NCI-H524 treated with DMSO at 0.1 percent for 48 hours (cell line): ENCODE measurements around the gene VWA5B2.

Experiments
- DNase-seq: peaks from one replicate; lab custom pipeline; 2025; lab: John Stamatoyannopoulos, UW

The VWA5B2 gene

GRCh38 chr3:184223946-184224345, 5.4 kb upstream of the VWA5B2 start:
- DNase-seq: no peak

DNA sequence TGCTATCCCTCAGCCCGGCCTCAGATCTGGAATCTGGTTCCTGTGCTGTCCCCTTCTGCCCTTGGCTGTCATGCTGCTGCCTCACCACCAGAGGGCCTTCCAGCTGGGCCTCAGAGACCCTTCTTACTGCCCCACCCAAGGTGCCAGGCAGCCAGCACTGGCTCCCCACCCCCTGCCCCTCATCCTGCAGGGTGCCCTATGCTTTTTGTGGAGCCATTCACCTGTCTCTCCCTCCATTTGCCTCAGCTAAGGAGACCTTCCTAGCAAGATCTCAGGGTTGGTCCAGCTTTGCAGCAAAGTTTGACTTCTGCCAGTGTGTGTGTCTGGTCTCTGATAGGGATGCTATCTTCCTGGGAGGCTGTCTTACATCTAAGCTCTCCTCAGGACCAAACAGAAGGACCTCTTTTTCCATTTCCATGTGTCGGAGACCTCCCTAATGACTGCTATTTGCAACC, 1.9 kb upstream of the VWA5B2 start:
- DNase-seq: peak; percentile 16

DNA sequence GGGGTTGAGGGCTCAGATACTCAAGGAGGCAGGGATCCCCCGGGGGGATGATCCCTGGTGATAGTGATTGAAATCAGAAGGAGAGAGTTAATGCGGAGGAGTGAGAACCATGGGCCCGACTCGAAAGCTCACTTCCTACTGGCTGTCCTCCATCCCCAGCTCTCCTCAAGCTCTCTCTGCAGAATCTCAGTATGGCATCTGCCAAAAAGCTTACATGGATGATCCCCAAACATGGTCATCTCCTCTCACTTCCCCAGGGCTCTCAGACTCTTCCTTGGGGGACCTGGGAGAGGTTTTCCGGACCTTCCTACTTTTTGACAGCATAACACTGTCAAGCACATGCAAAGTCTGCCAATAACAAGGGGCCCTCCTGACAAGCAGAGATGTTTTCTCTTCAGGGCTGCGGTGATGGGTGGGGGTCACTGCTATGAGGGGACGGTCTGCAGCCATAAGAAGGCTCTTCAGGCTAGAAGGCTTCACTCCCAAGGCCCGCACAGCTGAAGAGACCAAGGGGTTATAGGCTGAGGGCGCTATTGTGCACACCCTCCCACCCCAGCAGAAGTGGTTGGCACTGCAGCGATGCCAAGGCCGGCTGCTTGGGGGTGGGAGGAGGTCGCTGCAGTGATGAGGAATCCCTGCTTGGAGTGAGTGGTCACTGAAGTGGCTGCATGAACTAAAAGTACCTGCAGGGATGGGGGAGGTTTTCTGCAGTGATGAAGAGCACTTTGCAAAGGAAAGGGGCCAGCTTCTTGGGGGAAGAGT, 828 bp upstream of the VWA5B2 start:
- no peak for DNase-seq

DNA sequence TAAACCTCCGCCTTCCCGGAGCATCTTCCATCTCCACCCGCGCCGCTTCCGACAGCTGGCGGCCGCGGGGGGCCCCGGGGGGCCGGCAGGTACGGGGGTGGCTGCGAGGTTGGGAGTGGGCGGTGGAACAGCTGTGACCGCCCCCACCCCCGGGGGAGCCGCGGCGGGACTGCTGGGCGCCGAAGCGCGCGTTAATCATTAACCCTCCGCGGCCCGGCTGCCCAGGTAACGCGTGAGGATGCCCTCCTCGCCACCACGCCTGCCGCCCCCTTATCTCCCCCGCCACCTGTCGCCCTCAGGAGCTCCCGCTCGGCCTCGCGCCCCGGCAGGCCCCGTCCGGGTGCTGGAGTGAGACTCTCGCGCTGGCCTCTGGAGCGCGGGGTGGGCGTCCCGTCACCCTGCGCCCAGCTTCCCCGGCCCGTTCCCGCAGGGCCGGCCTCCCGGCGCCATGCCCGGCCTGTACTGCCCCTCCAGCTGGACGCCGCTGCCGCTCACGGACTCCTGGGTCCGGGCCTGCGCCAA, 757 bp downstream of the VWA5B2 start:
- DNase-seq: peak; percentile 6

DNA sequence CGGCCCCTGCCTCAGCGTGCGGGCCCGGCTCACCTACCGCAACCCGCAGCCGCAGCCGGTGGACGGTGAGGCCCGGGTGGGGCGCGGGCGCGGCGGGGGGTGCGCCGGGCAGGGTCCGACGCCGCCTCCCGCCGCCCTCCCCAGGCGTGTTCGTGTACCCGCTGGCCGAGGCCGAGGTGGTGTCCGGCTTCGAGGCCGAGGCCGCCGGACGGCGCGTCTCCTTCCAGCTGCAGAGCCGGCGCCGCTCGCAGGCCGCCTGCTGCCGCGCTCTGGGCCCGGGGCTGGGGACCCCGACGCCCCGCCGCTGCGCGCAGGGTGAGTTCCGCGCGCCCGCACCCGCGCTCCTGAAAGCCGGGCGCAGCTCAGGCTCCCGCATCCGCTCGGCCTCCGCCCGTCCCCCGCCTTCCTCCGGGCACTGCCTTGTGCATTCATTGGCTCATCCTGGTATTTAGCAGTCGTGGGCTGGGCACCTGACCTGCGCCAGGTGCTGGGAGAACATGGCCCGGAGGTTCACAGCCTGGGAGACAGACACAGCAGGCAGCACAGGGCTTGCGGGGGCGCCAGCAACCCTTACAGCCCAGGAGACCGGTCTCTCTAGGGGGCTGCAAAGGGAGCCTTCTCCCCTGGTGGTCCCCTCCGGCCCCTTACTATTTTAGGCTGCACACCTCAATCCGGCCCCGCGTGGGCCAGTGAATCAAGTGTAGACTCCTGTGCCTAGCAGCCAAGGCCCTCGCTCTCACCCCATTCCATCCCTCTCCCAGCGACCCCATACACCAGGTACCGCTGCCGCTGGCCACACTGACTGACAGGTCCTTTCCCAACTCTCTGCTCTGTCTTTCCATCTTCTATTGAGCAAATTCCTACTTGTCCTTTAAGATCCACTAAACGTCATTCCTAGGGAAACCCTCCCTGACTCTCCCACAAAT, 1.5 kb downstream of the VWA5B2 start:
- no peak for DNase-seq

DNA sequence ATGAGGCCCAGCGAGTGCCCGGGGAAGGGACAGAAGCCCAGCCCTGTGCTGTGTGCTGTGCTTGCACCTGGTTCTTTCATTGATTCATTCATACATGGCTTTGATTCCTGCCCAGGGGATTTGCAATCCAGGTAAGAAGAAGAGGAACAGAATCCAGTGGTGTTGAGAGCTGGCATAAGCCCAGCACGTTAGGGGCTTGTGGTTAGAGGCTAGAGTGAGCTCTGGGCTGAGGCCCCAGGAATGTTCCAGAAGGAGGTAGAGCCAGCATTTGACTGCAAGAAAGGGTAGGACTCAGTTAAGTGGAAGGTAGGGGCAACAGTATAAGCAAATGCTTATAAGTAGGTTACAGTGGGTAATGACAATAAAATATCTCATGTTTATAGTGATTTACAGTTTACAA, 2.3 kb downstream of the VWA5B2 start:
- DNase-seq: no peak

- no peak for DNase-seq
Observed at GRCh38 chr3:184233127-184233843, 3.9 kb downstream of the VWA5B2 start.

- peak; percentile 63 for DNase-seq
Observed at GRCh38 chr3:184234224-184234623, 4.8 kb downstream of the VWA5B2 start.

GRCh38 chr3:184234671-184235380, 5.4 kb downstream of the VWA5B2 start:
- DNase-seq: peak; percentile 43

- peak; percentile 88 for DNase-seq
Observed at GRCh38 chr3:184235381-184236032, 6.1 kb downstream of the VWA5B2 start.

DNA sequence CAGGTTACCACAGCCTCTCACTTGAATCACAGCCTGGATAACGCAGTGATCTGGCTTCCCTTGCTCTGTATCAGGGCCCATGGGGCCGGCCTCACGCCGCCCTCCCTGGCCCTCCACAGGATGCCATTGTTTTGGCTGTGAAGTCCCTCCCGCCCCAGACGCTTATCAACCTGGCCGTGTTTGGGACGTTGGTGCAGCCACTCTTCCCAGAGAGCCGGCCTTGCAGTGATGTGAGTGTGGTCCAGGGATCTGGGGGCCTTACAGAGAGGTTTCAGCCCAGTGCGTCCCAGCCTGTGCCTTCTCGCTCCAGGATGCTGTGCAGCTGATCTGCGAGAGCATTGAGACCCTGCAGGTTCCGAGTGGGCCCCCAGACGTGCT, 6.6 kb downstream of the VWA5B2 start:
- DNase-seq: no peak

DNA sequence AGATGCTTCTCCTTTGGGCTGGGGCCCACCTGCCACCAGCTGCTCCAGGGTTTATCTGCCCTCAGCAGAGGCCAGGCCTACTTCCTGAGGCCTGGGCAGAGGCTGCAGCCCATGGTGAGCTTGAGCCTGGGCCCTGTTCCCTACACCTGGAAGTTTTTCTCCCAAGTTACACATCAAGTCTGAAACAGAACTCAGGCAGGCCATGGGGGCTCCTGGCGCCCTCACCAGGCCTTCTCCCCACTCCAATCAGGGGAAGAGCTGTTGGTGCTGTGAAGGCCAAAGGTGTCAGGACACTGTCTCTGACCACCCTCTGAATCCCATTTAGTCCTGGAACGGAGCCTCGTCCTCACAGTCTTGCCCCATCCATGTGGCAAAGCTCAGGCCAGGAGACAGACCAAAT, 7.3 kb downstream of the VWA5B2 start:
- peak; percentile 5 for DNase-seq

- no peak for DNase-seq
Observed at GRCh38 chr3:184237211-184237610, 7.8 kb downstream of the VWA5B2 start.

GRCh38 chr3:184237807-184238206, 8.4 kb downstream of the VWA5B2 start:
- no peak for DNase-seq

DNA sequence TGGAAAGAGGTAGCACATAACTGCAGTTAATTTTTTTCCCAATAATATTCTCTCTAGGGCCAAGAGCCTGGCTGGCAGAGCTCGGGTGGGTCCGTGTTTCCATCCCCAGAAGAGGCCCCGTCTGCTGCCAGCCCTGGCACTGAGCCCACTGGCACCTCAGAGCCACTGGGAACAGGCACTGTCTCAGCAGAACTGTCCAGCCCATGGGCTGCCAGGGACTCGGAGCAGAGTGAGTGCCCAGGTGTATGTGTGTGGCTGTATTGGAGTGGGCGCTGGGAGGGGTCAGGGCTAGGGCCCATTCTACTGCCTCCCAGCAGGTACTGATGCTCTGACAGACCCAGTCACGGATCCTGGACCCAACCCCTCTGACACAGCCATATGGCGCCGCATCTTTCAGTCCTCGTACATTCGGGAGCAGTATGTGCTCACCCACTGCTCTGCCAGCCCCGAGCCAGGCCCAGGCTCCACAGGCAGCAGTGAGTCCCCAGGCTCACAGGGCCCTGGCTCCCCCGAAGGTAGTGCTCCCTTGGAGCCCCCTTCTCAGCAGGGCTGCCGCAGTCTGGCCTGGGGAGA, 8.9 kb downstream of the VWA5B2 start:
- no peak for DNase-seq

DNA sequence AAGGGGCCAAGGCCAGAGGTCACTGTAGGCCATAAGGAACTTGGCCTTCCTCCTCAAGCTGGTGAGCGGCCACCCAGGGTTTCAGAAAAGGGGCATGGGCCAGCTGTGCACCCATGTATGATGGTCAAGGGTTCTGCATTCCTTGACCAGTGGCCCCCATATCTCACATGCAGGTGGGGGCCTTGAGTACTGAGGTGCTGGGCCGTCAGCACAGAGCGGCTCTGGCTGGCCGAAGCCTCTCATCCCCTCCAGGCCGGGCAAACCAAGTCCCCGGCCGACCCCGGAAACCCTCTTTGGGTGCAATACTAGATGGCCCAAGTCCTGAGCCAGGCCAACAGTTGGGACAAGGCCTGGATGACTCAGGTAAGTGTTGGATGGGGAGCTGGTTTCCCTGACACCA, 9.8 kb downstream of the VWA5B2 start:
- no peak for DNase-seq

DNA sequence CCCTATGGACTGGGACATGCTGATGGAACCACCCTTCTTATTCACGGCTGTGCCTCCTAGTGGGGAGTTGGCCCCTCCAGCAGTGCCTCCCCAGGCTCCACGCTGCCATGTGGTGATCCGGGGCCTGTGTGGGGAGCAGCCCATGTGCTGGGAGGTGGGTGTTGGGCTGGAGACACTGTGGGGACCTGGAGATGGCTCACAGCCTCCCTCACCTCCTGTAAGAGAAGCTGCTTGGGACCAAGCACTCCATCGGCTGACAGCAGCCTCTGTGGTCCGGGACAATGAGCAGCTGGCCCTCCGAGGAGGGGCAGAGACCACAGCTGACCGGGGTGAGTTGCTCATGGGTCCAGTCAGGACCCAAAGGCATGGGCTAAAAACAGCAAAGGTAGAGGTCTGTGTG, 10.3 kb downstream of the VWA5B2 start:
- DNase-seq: no peak

DNA sequence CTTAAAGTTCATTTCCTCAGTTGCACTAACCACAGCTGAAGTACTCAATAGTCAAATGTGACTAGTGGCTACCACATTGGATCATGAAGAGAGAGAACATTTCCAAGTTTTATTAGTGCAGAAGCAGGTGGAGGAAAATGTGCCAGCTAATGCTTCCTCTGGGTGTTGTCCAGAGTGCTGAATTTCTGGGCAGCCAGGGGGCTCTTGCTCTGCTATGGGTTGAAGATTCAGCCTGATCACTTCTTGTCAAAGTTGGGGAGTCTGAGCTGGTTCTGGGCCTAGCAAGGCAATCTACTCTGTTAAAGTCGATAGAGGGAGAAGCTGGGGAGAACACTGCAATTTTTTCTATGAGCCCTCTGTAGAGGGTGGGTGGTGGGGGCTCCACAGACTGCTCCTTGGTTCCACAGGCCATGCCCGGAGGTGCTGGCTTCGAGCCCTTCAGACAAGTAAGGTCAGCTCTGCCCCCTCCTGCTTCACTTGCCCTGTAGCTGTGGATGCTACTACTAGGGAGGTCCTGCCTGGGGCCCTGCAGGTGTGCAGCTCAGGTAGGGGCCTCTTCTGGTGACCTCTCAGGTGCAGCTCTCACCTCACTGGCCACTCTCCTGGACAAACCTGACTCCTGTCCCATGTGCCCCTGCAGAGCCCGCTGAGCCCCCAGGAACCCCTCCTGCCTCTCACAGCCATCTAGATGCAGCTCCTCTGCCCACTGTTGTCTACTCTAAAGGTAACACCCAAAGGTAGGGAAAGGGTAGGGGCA, 11.2 kb downstream of the VWA5B2 start:
- DNase-seq: no peak

DNA sequence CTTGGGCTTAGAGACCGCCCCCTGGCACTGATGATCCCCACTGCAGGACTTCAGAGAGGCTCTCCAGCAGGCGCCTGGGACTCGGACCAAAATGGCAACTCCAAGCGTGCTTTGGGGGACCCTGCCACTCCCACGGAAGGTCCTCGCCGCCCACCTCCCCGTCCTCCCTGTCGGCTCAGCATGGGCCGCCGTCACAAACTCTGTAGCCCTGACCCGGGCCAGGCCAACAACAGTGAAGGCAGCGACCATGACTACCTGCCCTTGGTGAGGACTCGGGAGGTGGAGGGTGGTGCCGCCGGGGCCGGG, 11.7 kb downstream of the VWA5B2 start:
- DNase-seq: no peak
